Hepatocyte (in vitro differentiated cells): ENCODE measurements around the gene RBBP8NL.

Experiments used
- EZH2 ChIP-seq: fragments of 200-600 bp; sonication (generic); IDR thresholded peaks from 2 replicates; pipeline ENCODE4 v1.6.1; 2016; ENCODE audit warnings: antibody characterized with exemption, mild to moderate bottlenecking, borderline replicate concordance
- TF ChIP-seq, protein P1 (sequence below): fragments of 200-600 bp; sonication (generic); IDR thresholded peaks from 2 replicates; pipeline ENCODE4 v1.5.1; 2016; ENCODE audit warnings: antibody characterized with exemption, mild to moderate bottlenecking; ENCODE audit not compliant: poor library complexity

DNA sequence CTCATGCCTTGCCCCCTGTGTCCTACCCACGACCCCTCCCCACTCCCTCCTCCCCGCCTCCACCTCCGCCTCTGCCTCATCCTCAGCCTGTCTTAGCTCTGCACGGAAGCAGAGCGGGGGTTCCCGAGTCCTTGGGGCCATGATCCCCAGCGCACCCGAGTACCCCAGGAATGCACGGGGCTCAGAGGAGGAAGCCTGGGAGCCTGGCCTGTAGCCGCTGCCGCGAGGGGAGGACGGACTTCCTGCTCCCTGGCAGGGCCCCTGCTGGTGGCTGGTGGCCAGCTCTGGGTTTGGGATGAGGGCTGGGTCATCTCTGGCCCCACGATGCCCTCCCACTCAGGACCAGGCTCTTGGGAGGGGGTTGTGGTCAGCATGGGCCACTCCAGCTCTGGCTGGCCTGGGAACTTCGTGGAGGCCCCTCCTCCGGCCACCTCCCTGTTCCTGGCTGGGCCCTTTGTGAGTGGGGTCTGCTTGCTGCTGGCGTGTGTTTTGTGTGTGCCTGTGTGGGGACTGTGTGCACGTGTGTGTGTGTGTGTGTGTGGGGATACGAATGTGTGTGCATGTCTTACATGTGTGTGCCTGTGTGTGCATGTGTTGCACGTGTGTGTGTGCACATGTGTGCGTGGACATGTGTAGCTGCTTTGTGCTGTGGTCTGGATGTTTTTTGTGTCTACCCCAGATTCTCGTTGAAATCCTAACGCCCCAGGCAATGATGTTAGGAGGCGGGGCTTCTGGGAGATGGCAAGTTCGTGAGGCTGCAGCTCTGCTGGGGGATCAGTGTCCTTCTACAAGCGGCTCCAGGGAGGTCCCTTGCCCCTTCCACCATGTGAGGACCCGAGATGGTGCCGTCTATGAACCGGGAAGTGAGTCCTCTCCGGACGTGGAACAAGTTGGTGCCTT lies 1.3 kb upstream of the RBBP8NL start:
- TF ChIP-seq, protein P1, sequence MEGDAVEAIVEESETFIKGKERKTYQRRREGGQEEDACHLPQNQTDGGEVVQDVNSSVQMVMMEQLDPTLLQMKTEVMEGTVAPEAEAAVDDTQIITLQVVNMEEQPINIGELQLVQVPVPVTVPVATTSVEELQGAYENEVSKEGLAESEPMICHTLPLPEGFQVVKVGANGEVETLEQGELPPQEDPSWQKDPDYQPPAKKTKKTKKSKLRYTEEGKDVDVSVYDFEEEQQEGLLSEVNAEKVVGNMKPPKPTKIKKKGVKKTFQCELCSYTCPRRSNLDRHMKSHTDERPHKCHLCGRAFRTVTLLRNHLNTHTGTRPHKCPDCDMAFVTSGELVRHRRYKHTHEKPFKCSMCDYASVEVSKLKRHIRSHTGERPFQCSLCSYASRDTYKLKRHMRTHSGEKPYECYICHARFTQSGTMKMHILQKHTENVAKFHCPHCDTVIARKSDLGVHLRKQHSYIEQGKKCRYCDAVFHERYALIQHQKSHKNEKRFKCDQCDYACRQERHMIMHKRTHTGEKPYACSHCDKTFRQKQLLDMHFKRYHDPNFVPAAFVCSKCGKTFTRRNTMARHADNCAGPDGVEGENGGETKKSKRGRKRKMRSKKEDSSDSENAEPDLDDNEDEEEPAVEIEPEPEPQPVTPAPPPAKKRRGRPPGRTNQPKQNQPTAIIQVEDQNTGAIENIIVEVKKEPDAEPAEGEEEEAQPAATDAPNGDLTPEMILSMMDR: no peak
- TF ChIP-seq EZH2: no peak
